ENCODE data around the gene FAM120A. TPM values are rescaled to one million over a fixed set of nuclear protein-coding genes. Genes with fewer than 3 reads are reported as not detected.

FAM120A gene
- total and polyA plus RNA-seq, 2 donors = 40.3 to 56.4 TPM

- H3K9me3 ChIP-seq (ENCODE audit: control insufficient read depth in 2 of 2, insufficient read depth in 1 of 2, low read length in 1 of 2) = peaks cover 0 to 6% of the 10 kb centered on the region in 2 donors
- H3K27ac ChIP-seq (ENCODE audit: low read depth in 1 of 2, low read length in 1 of 2) = no peak overlapping the region
- no peak for DNase-seq (ENCODE audit: low read depth in 6 of 9, low spot score in 9 of 9)
- H3K4me1 ChIP-seq (ENCODE audit: control insufficient read depth in 2 of 2, insufficient read depth in 2 of 2, low read length in 2 of 2) = no peaks in the 10 kb centered on the region
- 91% methylated on average over 10 of the region's 10 CpGs for WGBS
- H3K36me3 ChIP-seq (ENCODE audit: control insufficient read depth in 2 of 2, insufficient read depth in 2 of 2, low read length in 1 of 2) = no peaks in the 10 kb centered on the region
- H3K27me3 ChIP-seq (ENCODE audit: control insufficient read depth in 2 of 2, insufficient read depth in 1 of 2, low read length in 1 of 2) = no peaks in the 10 kb centered on the region
- no peak overlapping the region for H3K4me3 ChIP-seq (ENCODE audit: low read length in 2 of 2)
Observed at GRCh38 chr9:93422977-93423616, 28.4 kb upstream of the FAM120A start.

- WGBS = 97% methylated on average over 5 of the region's 5 CpGs
- no peak overlapping the region for H3K4me3 ChIP-seq (ENCODE audit: low read length in 2 of 2)
- no peaks in the 10 kb centered on the region for H3K36me3 ChIP-seq (ENCODE audit: control insufficient read depth in 2 of 2, insufficient read depth in 2 of 2, low read length in 1 of 2)
- H3K4me1 ChIP-seq (ENCODE audit: control insufficient read depth in 2 of 2, insufficient read depth in 2 of 2, low read length in 2 of 2) = no peaks in the 10 kb centered on the region
- H3K27ac ChIP-seq (ENCODE audit: low read depth in 1 of 2, low read length in 1 of 2) = no peak overlapping the region
- no peaks in the 10 kb centered on the region for H3K27me3 ChIP-seq (ENCODE audit: control insufficient read depth in 2 of 2, insufficient read depth in 1 of 2, low read length in 1 of 2)
- H3K9me3 ChIP-seq (ENCODE audit: control insufficient read depth in 2 of 2, insufficient read depth in 1 of 2, low read length in 1 of 2) = no peaks in the 10 kb centered on the region
- no peak for DNase-seq (ENCODE audit: low read depth in 6 of 9, low spot score in 9 of 9)
Observed at GRCh38 chr9:93427655-93428379, 23.7 kb upstream of the FAM120A start.

GRCh38 chr9:93431539-93432105 is 19.9 kb upstream of the FAM120A start:
- H3K9me3 ChIP-seq (ENCODE audit: control insufficient read depth in 2 of 2, insufficient read depth in 1 of 2, low read length in 1 of 2) = no peaks in the 10 kb centered on the region
- H3K27ac ChIP-seq (ENCODE audit: low read depth in 1 of 2, low read length in 1 of 2) = no peak overlapping the region
- WGBS = 44% methylated on average over 5 of the region's 5 CpGs
- H3K4me1 ChIP-seq (ENCODE audit: control insufficient read depth in 2 of 2, insufficient read depth in 2 of 2, low read length in 2 of 2) = no peaks in the 10 kb centered on the region
- H3K27me3 ChIP-seq (ENCODE audit: control insufficient read depth in 2 of 2, insufficient read depth in 1 of 2, low read length in 1 of 2) = no peaks in the 10 kb centered on the region
- H3K36me3 ChIP-seq (ENCODE audit: control insufficient read depth in 2 of 2, insufficient read depth in 2 of 2, low read length in 1 of 2) = no peaks in the 10 kb centered on the region
- no peak for DNase-seq (ENCODE audit: low read depth in 6 of 9, low spot score in 9 of 9)
- no peak overlapping the region for H3K4me3 ChIP-seq (ENCODE audit: low read length in 2 of 2)

GRCh38 chr9:93432964-93433363 is 18.5 kb upstream of the FAM120A start:
- 98% methylated on average over 1 of the region's 1 CpG for WGBS
- Histone ChIP-seq H3K4me3 (ENCODE audit: low read length in 2 of 2) (no peak overlapping the region), H3K9me3 (ENCODE audit: control insufficient read depth in 2 of 2, insufficient read depth in 1 of 2, low read length in 1 of 2) (no peaks in the 10 kb centered on the region), H3K27me3 (ENCODE audit: control insufficient read depth in 2 of 2, insufficient read depth in 1 of 2, low read length in 1 of 2) (no peaks in the 10 kb centered on the region), H3K27ac (ENCODE audit: low read depth in 1 of 2, low read length in 1 of 2) (no peak overlapping the region), H3K36me3 (ENCODE audit: control insufficient read depth in 2 of 2, insufficient read depth in 2 of 2, low read length in 1 of 2) (no peaks in the 10 kb centered on the region), H3K4me1 (ENCODE audit: control insufficient read depth in 2 of 2, insufficient read depth in 2 of 2, low read length in 2 of 2) (no peaks in the 10 kb centered on the region)
- no peak for DNase-seq (ENCODE audit: low read depth in 6 of 9, low spot score in 9 of 9)

GRCh38 chr9:93434056-93434455 is 17.4 kb upstream of the FAM120A start:
- Histone ChIP-seq H3K4me1 (ENCODE audit: control insufficient read depth in 2 of 2, insufficient read depth in 2 of 2, low read length in 2 of 2) (no peaks in the 10 kb centered on the region), H3K27me3 (ENCODE audit: control insufficient read depth in 2 of 2, insufficient read depth in 1 of 2, low read length in 1 of 2) (no peaks in the 10 kb centered on the region), H3K9me3 (ENCODE audit: control insufficient read depth in 2 of 2, insufficient read depth in 1 of 2, low read length in 1 of 2) (no peaks in the 10 kb centered on the region), H3K27ac (ENCODE audit: low read depth in 1 of 2, low read length in 1 of 2) (no peak overlapping the region), H3K36me3 (ENCODE audit: control insufficient read depth in 2 of 2, insufficient read depth in 2 of 2, low read length in 1 of 2) (no peaks in the 10 kb centered on the region), H3K4me3 (ENCODE audit: low read length in 2 of 2) (no peak overlapping the region)
- no peak for DNase-seq (ENCODE audit: low read depth in 6 of 9, low spot score in 9 of 9)
- 97% methylated on average over 3 of the region's 3 CpGs for WGBS

GRCh38 chr9:93435386-93435785 is 16.1 kb upstream of the FAM120A start:
- no peaks in the 10 kb centered on the region for H3K9me3 ChIP-seq (ENCODE audit: control insufficient read depth in 2 of 2, insufficient read depth in 1 of 2, low read length in 1 of 2)
- DNase-seq (ENCODE audit: low read depth in 6 of 9, low spot score in 9 of 9) = no peak
- no peak overlapping the region for H3K27ac ChIP-seq (ENCODE audit: low read depth in 1 of 2, low read length in 1 of 2)
- 95% methylated on average over 8 of the region's 8 CpGs for WGBS
- H3K36me3 ChIP-seq (ENCODE audit: control insufficient read depth in 2 of 2, insufficient read depth in 2 of 2, low read length in 1 of 2) = no peaks in the 10 kb centered on the region
- no peaks in the 10 kb centered on the region for H3K27me3 ChIP-seq (ENCODE audit: control insufficient read depth in 2 of 2, insufficient read depth in 1 of 2, low read length in 1 of 2)
- no peaks in the 10 kb centered on the region for H3K4me1 ChIP-seq (ENCODE audit: control insufficient read depth in 2 of 2, insufficient read depth in 2 of 2, low read length in 2 of 2)
- no peak overlapping the region for H3K4me3 ChIP-seq (ENCODE audit: low read length in 2 of 2)

GRCh38 chr9:93436218-93436617 is 15.3 kb upstream of the FAM120A start:
- no peak overlapping the region for H3K4me3 ChIP-seq (ENCODE audit: low read length in 2 of 2)
- H3K4me1 ChIP-seq (ENCODE audit: control insufficient read depth in 2 of 2, insufficient read depth in 2 of 2, low read length in 2 of 2) = no peaks in the 10 kb centered on the region
- H3K27me3 ChIP-seq (ENCODE audit: control insufficient read depth in 2 of 2, insufficient read depth in 1 of 2, low read length in 1 of 2) = no peaks in the 10 kb centered on the region
- 96% methylated on average over 6 of the region's 6 CpGs for WGBS
- DNase-seq (ENCODE audit: low read depth in 6 of 9, low spot score in 9 of 9) = no peak
- no peaks in the 10 kb centered on the region for H3K9me3 ChIP-seq (ENCODE audit: control insufficient read depth in 2 of 2, insufficient read depth in 1 of 2, low read length in 1 of 2)
- H3K36me3 ChIP-seq (ENCODE audit: control insufficient read depth in 2 of 2, insufficient read depth in 2 of 2, low read length in 1 of 2) = no peaks in the 10 kb centered on the region
- H3K27ac ChIP-seq (ENCODE audit: low read depth in 1 of 2, low read length in 1 of 2) = no peak overlapping the region

GRCh38 chr9:93436655-93437407 is 14.7 kb upstream of the FAM120A start:
- H3K9me3 ChIP-seq (ENCODE audit: control insufficient read depth in 2 of 2, insufficient read depth in 1 of 2, low read length in 1 of 2) = no peaks in the 10 kb centered on the region
- WGBS = 98% methylated on average over 7 of the region's 7 CpGs

GRCh38 chr9:93437996-93438395 is 13.5 kb upstream of the FAM120A start:
- Histone ChIP-seq H3K9me3 (ENCODE audit: control insufficient read depth in 2 of 2, insufficient read depth in 1 of 2, low read length in 1 of 2) (no peaks in the 10 kb centered on the region), H3K36me3 (ENCODE audit: control insufficient read depth in 2 of 2, insufficient read depth in 2 of 2, low read length in 1 of 2) (no peaks in the 10 kb centered on the region), H3K27ac (ENCODE audit: low read depth in 1 of 2, low read length in 1 of 2) (no peak overlapping the region), H3K4me1 (ENCODE audit: control insufficient read depth in 2 of 2, insufficient read depth in 2 of 2, low read length in 2 of 2) (no peaks in the 10 kb centered on the region), H3K27me3 (ENCODE audit: control insufficient read depth in 2 of 2, insufficient read depth in 1 of 2, low read length in 1 of 2) (no peaks in the 10 kb centered on the region), H3K4me3 (ENCODE audit: low read length in 2 of 2) (no peak overlapping the region)
- 95% methylated on average over 2 of the region's 2 CpGs for WGBS
- no peak for DNase-seq (ENCODE audit: low read depth in 6 of 9, low spot score in 9 of 9)

More at GRCh38 chr9:93436655-93437407, 14.7 kb upstream of the FAM120A start:
- no peaks in the 10 kb centered on the region for H3K4me1 ChIP-seq (ENCODE audit: control insufficient read depth in 2 of 2, insufficient read depth in 2 of 2, low read length in 2 of 2)
- no peak for DNase-seq (ENCODE audit: low read depth in 6 of 9, low spot score in 9 of 9)
- H3K36me3 ChIP-seq (ENCODE audit: control insufficient read depth in 2 of 2, insufficient read depth in 2 of 2, low read length in 1 of 2) = no peaks in the 10 kb centered on the region
- H3K4me3 ChIP-seq (ENCODE audit: low read length in 2 of 2) = no peak overlapping the region
- H3K27ac ChIP-seq (ENCODE audit: low read depth in 1 of 2, low read length in 1 of 2) = no peak overlapping the region
- no peaks in the 10 kb centered on the region for H3K27me3 ChIP-seq (ENCODE audit: control insufficient read depth in 2 of 2, insufficient read depth in 1 of 2, low read length in 1 of 2)

Measured in thymus (tissue), 11 donors.